GM23338 (cell line): Measurements from ENCODE around the gene EYS.

ENCODE experiments used
- CREB1 ChIP-seq: fragments of 250-450 bp; sonication (Bioruptor Pico); IDR thresholded peaks from 2 replicates; pipeline ENCODE4 v1.5.0; 2020; ENCODE audit warnings: low read depth, mild to moderate bottlenecking, moderate library complexity
- EZH2 ChIP-seq: fragments of 200-600 bp; sonication (generic); IDR thresholded peaks from one replicate; pipeline ENCODE4 v1.8.0; 2017; ENCODE audit warnings: antibody characterized with exemption, mild to moderate bottlenecking, low read depth; ENCODE audit not compliant: unreplicated experiment
- EZH2phosphoT487 ChIP-seq: fragments of 200-600 bp; sonication (generic); IDR thresholded peaks from one replicate; pipeline ENCODE4 v1.8.1; 2018; ENCODE audit warnings: antibody characterized with exemption; ENCODE audit not compliant: unreplicated experiment
- JUNB ChIP-seq: IDR thresholded peaks from one replicate; pipeline ENCODE4 v1.6.1; 2016; ENCODE audit warnings: antibody characterized with exemption; ENCODE audit not compliant: unreplicated experiment
- NANOG ChIP-seq: IDR thresholded peaks from 2 replicates; pipeline ENCODE4 v1.6.1; 2016; ENCODE audit warnings: antibody characterized with exemption, borderline replicate concordance
- POLR2AphosphoS5 ChIP-seq: IDR thresholded peaks from 2 replicates; pipeline ENCODE4 v1.6.1; 2016; ENCODE audit warnings: antibody characterized with exemption, low read depth
- ZNF114 ChIP-seq: fragments of 250-450 bp; sonication (Bioruptor Pico); IDR thresholded peaks from 2 replicates; pipeline ENCODE4 v1.5.0; 2020; ENCODE audit warnings: mild to moderate bottlenecking, moderate library complexity
- TF ChIP-seq, protein P1 (sequence below), 2 experiments: fragments of 200-600 bp in 1 of 2; sonication (generic) in 1 of 2; conservative IDR thresholded peaks; 2 replicates each; pipeline versions ENCODE4 v1.5.1 to v1.6.1; 2016 to 2017; ENCODE audit warnings: antibody characterized with exemption in 2 of 2, low read depth in 2 of 2, mild to moderate bottlenecking in 2 of 2, moderate library complexity in 1 of 2
- TF ChIP-seq, protein P2 (sequence below): IDR thresholded peaks from one replicate; pipeline ENCODE4 v1.6.1; 2018; ENCODE audit warnings: antibody characterized with exemption; ENCODE audit not compliant: unreplicated experiment
- TF ChIP-seq, protein P3 (sequence below): IDR thresholded peaks from 2 replicates; pipeline ENCODE4 v1.6.1; 2016; ENCODE audit warnings: antibody characterized with exemption
- TF ChIP-seq, protein P4 (sequence below): fragments of 250-450 bp; sonication (Bioruptor Pico); IDR thresholded peaks from 2 replicates; pipeline ENCODE4 v1.5.0; 2020; ENCODE audit warnings: mild to moderate bottlenecking, moderate library complexity

DNA sequence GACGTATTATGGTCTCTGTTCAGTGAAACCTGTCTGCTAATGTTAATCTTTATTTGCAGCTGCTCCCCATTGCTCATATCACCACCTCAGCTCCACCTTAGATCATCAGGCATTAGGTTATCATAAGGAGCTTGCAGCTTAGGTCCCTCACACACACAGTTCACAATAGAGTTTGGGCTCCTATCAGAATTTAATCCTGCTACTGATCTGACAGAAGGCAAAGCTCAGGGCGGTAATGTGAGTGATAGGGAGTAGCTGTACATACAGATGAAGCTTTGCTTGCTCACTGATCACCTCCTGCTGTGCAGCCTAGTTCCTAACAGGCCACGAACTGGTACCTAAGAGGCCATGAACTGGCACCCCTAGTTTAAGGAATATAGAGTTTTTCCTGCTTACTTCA, 989.7 kb downstream of the EYS start:
- TF ChIP-seq CREB1 (CRISPR knock-in tag) (no peak), EZH2 (no peak), POLR2AphosphoS5 (no peak), EZH2phosphoT487 (no peak), NANOG (no peak), ZNF114 (CRISPR knock-in tag) (no peak), JUNB (no peak)
- TF ChIP-seq, protein P1, sequence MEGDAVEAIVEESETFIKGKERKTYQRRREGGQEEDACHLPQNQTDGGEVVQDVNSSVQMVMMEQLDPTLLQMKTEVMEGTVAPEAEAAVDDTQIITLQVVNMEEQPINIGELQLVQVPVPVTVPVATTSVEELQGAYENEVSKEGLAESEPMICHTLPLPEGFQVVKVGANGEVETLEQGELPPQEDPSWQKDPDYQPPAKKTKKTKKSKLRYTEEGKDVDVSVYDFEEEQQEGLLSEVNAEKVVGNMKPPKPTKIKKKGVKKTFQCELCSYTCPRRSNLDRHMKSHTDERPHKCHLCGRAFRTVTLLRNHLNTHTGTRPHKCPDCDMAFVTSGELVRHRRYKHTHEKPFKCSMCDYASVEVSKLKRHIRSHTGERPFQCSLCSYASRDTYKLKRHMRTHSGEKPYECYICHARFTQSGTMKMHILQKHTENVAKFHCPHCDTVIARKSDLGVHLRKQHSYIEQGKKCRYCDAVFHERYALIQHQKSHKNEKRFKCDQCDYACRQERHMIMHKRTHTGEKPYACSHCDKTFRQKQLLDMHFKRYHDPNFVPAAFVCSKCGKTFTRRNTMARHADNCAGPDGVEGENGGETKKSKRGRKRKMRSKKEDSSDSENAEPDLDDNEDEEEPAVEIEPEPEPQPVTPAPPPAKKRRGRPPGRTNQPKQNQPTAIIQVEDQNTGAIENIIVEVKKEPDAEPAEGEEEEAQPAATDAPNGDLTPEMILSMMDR (conservative IDR thresholded peaks at IDR 0.05; ENCODE audit: low read depth in 2 of 2), result no peak
- TF ChIP-seq, protein P2, sequence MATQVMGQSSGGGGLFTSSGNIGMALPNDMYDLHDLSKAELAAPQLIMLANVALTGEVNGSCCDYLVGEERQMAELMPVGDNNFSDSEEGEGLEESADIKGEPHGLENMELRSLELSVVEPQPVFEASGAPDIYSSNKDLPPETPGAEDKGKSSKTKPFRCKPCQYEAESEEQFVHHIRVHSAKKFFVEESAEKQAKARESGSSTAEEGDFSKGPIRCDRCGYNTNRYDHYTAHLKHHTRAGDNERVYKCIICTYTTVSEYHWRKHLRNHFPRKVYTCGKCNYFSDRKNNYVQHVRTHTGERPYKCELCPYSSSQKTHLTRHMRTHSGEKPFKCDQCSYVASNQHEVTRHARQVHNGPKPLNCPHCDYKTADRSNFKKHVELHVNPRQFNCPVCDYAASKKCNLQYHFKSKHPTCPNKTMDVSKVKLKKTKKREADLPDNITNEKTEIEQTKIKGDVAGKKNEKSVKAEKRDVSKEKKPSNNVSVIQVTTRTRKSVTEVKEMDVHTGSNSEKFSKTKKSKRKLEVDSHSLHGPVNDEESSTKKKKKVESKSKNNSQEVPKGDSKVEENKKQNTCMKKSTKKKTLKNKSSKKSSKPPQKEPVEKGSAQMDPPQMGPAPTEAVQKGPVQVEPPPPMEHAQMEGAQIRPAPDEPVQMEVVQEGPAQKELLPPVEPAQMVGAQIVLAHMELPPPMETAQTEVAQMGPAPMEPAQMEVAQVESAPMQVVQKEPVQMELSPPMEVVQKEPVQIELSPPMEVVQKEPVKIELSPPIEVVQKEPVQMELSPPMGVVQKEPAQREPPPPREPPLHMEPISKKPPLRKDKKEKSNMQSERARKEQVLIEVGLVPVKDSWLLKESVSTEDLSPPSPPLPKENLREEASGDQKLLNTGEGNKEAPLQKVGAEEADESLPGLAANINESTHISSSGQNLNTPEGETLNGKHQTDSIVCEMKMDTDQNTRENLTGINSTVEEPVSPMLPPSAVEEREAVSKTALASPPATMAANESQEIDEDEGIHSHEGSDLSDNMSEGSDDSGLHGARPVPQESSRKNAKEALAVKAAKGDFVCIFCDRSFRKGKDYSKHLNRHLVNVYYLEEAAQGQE, result no peak
- TF ChIP-seq, protein P3, sequence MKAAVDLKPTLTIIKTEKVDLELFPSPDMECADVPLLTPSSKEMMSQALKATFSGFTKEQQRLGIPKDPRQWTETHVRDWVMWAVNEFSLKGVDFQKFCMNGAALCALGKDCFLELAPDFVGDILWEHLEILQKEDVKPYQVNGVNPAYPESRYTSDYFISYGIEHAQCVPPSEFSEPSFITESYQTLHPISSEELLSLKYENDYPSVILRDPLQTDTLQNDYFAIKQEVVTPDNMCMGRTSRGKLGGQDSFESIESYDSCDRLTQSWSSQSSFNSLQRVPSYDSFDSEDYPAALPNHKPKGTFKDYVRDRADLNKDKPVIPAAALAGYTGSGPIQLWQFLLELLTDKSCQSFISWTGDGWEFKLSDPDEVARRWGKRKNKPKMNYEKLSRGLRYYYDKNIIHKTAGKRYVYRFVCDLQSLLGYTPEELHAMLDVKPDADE, result no peak
- TF ChIP-seq, protein P4, sequence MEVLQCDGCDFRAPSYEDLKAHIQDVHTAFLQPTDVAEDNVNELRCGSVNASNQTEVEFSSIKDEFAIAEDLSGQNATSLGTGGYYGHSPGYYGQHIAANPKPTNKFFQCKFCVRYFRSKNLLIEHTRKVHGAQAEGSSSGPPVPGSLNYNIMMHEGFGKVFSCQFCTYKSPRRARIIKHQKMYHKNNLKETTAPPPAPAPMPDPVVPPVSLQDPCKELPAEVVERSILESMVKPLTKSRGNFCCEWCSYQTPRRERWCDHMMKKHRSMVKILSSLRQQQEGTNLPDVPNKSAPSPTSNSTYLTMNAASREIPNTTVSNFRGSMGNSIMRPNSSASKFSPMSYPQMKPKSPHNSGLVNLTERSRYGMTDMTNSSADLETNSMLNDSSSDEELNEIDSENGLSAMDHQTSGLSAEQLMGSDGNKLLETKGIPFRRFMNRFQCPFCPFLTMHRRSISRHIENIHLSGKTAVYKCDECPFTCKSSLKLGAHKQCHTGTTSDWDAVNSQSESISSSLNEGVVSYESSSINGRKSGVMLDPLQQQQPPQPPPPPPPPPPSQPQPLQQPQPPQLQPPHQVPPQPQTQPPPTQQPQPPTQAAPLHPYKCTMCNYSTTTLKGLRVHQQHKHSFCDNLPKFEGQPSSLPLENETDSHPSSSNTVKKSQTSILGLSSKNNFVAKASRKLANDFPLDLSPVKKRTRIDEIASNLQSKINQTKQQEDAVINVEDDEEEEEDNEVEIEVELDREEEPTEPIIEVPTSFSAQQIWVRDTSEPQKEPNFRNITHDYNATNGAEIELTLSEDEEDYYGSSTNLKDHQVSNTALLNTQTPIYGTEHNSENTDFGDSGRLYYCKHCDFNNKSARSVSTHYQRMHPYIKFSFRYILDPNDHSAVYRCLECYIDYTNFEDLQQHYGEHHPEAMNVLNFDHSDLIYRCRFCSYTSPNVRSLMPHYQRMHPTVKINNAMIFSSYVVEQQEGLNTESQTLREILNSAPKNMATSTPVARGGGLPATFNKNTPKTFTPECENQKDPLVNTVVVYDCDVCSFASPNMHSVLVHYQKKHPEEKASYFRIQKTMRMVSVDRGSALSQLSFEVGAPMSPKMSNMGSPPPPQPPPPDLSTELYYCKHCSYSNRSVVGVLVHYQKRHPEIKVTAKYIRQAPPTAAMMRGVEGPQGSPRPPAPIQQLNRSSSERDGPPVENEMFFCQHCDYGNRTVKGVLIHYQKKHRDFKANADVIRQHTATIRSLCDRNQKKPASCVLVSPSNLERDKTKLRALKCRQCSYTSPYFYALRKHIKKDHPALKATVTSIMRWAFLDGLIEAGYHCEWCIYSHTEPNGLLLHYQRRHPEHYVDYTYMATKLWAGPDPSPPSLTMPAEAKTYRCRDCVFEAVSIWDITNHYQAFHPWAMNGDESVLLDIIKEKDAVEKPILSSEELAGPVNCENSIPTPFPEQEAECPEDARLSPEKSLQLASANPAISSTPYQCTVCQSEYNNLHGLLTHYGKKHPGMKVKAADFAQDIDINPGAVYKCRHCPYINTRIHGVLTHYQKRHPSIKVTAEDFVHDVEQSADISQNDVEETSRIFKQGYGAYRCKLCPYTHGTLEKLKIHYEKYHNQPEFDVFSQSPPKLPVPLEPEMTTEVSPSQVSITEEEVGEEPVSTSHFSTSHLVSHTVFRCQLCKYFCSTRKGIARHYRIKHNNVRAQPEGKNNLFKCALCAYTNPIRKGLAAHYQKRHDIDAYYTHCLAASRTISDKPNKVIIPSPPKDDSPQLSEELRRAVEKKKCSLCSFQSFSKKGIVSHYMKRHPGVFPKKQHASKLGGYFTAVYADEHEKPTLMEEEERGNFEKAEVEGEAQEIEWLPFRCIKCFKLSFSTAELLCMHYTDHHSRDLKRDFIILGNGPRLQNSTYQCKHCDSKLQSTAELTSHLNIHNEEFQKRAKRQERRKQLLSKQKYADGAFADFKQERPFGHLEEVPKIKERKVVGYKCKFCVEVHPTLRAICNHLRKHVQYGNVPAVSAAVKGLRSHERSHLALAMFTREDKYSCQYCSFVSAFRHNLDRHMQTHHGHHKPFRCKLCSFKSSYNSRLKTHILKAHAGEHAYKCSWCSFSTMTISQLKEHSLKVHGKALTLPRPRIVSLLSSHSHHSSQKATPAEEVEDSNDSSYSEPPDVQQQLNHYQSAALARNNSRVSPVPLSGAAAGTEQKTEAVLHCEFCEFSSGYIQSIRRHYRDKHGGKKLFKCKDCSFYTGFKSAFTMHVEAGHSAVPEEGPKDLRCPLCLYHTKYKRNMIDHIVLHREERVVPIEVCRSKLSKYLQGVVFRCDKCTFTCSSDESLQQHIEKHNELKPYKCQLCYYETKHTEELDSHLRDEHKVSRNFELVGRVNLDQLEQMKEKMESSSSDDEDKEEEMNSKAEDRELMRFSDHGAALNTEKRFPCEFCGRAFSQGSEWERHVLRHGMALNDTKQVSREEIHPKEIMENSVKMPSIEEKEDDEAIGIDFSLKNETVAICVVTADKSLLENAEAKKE (CRISPR knock-in tag), result no peak
